NCI-H1092 (cell line): ENCODE data around the gene ZSCAN22.
"Not testable (repeated sequence)": the region's sequence is repeated elsewhere in the genome, so short reads cannot be mapped to it uniquely, and the experiment has no call there.

Source experiments
- DNase-seq: peaks from one replicate; lab custom pipeline; 2025; lab: John Stamatoyannopoulos, UW

The ZSCAN22 gene

DNA sequence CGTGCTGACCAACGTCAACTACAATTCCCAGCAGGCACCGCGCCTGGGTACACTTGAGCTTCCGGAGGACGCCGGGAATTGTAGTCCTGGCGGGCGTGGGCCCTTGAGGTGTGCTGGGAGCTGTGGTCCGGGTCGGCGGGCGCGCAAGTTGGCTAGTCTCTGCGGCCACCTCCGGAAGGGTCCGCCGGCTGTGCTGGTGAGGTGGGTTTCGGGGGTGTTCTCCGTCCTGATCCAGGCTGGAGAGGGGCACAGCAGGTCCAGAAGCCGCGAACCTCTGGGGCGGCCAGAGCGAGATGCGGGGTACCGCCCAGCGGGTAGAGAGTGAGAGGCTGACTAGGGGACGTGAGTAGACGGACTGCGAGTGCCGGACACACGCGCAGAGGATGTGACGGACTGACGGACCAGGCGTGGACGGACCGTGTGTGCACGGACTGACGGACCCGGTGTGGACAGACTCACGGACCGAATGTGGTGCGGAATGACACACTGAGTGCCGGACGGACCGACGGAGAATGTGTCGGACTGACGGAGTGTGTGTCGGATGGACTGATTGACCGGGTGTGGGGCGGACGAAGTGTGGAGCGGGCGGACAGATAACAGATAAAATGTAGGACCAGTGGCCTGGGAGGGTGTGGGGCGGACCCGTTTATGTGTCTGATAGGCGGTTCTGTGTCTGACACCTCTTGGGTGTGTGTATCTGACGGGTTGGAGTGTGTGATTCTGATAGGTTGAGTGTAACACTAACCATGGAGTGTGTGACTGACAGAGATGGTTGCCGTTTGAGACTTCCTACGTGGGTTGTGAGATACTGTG is at the start of gene ZSCAN22:
ZSCAN22 (plus strand) TSS at position 81 of the 813 bp plus-strand sequence. CDS start 7,809 bp downstream, outside the sequence.
- DNase-seq: peak; percentile 81

DNA sequence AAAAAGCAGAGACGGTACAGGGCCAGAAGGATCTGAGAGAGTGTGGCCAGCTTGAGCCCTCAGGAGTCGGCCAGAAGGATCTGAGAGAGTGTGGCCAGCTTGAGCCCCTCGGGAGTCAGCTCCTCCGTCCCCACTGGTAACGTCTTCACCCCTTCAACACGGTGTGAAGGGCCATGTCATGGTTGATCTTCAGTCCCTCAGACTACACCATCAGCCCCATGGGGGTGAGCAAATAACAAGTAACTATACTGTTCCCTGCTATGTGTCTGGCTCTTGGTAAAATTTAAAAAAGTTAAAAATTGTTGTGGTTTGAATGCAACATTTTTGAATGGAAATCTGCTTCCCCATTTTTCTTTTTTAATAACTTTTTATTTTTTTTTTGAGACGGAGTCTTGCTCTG is 49.6 kb upstream of the ZSCAN22 start:
- DNase-seq: no peak

GRCh38 chr19:58277748-58278540 is 48.9 kb upstream of the ZSCAN22 start:
- DNase-seq: no peak

- peak; percentile 96 for DNase-seq
Measured at GRCh38 chr19:58278541-58279041, 48.2 kb upstream of the ZSCAN22 start, which contains the start of gene ZNF8. ZNF8 (plus strand) TSS chr19:58278955; CDS start chr19:58279082, 127 bp downstream.

- DNase-seq: peak; percentile 62
Measured at GRCh38 chr19:58279042-58279924, 47.5 kb upstream of the ZSCAN22 start.

DNA sequence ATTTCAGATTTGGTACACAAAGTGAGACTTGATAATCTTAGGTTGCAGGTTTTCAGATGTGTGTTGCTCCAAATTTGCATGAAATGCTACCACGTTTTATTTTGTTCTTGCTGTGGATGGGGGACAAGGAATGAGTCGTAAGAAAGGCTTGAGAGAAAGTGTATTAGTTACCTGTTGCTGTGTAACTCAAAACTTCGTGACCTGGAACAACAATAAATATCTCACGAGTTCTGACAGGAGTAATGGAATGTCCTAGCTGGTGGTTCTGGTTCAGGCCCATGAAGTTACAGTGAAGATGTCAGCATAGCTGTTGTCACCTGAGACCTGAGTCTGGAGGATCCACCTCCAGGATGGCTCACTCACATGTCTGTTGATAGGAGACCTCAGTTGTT is 46.9 kb upstream of the ZSCAN22 start:
- DNase-seq: no peak

GRCh38 chr19:58284199-58284598 is 42.6 kb upstream of the ZSCAN22 start:
- no peak for DNase-seq

GRCh38 chr19:58291943-58292342 is 34.9 kb upstream of the ZSCAN22 start:
- no peak for DNase-seq

GRCh38 chr19:58294743-58295374 is 31.9 kb upstream of the ZSCAN22 start:
- no peak for DNase-seq

GRCh38 chr19:58296104-58296503 is 30.7 kb upstream of the ZSCAN22 start:
- DNase-seq: no peak

GRCh38 chr19:58300620-58301019 is 26.2 kb upstream of the ZSCAN22 start:
- DNase-seq: no peak

DNA sequence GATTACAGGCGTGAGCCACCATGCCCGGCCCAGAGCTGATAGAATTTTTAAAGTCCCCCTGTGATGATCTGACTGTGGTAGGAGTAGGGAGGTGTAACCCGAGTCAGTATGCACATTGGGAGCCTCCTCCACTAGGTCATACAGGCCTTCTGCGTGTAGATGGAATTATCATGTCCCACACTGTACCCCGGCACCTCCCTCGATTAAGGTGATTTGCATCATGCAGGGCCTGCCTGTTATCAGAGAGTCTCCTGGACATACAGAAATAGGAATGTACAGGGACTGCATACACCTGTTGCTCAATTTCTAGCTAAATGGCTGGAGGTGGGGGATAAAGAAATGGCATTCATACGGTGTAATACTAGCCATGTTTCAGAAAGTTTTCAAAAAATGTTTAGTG is 22.5 kb upstream of the ZSCAN22 start:
- DNase-seq: no peak

GRCh38 chr19:58304748-58305064 is 22.1 kb upstream of the ZSCAN22 start:
- DNase-seq: no peak

GRCh38 chr19:58305065-58305931 is 21.5 kb upstream of the ZSCAN22 start, which contains the start of gene ERVK3-1:
ERVK3-1 (plus strand) TSS chr19:58305377; CDS start chr19:58312169, 6,792 bp downstream.
- peak; percentile 89 for DNase-seq

GRCh38 chr19:58305932-58306323 is 20.9 kb upstream of the ZSCAN22 start:
- no peak for DNase-seq

- no peak for DNase-seq
Measured at GRCh38 chr19:58307736-58308135, 19.1 kb upstream of the ZSCAN22 start.

DNA sequence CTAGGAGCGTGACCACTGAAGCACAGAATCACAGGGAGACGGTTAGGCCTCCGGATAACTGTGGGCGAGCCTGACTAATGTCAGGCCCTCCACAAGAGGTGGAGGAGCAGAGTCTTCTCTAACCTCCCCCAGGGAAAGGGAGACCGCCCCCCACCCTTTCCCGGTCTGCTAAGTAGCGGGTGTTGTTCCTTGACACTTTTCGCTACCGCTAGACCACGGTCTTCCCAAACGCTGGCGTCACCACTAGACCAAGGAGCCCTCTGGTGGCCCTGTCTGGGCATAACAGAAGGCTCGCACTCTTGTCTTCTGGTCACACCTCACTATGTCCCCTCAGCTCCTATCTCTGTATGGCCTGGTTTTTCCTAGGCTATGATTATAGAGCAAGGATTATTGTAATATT is 16.1 kb upstream of the ZSCAN22 start:
- DNase-seq: not testable (repeated sequence)

- DNase-seq: no peak
Measured at GRCh38 chr19:58311345-58311865, 15.4 kb upstream of the ZSCAN22 start.

DNA sequence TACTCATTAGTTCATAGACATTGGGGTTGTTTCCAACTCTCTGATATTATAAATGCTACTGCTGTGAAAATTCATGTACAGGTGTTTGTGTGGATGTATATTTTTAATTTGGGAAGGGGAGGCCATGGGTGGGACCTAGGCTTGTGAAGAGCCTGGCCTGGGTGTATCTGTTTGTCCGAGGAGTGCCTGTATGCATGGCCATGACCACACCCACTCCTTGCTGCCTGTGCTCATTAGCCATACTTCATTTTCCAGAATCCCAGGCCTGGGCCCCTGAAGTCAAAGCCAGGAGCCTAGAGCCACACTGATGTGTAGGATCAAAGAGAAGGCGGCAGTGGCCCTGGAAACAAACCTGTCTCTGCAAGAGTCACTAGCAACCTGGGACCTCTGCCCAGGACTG is 11.2 kb upstream of the ZSCAN22 start:
- no peak for DNase-seq

DNA sequence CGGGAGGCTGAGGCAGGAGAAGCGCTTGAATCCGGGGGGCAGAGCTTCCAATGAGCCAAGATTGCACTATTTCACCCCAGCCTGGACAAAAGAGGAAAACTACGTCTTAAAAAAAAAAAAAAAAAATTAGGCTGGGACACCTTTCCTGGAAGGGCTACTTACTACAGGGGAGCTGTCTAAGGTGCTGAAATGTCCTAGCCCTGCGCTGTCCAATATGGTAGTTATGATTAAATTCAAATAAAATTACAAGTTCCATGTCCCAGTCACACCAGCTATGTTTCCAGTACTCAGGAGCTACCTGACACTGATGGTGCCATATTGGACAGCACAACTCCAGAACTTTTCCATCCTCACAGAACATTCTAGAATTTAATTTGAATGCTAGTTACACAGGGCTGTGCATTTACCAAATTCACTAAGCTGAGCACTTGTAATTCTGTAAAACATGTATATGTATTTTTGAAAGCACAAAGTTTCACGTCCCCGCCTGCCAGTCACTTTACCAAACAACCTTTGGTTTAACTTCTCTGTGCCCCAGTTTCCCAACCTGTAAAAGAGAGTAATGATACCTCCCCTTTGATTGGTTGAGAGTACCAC is 9.2 kb upstream of the ZSCAN22 start:
- DNase-seq: no peak
